HG02852 (cell line): ENCODE results near the gene PNKP.
A peak's percentile ranks its signal among the peaks of the same experiment; 100 is the strongest.

Source experiments
- ATAC-seq: cut with Tn5 transposase; IDR thresholded peaks from one replicate; pipeline ENCODE4 v1.9.1; 2021; ENCODE audit warnings: mild to moderate bottlenecking, moderate library complexity; ENCODE audit not compliant: unreplicated experiment

PNKP gene

GRCh38 chr19:49866933-49867782 lies at the start of gene PNKP:
PNKP (minus strand) TSS chr19:49867576; CDS start chr19:49867204, 372 bp downstream.
- peak; percentile 33 for ATAC-seq

- ATAC-seq = no peak
Observed at GRCh38 chr19:49915271-49915670, 47.9 kb upstream of the PNKP start.

- ATAC-seq = no peak
Observed at GRCh38 chr19:49913720-49914119, 46.3 kb upstream of the PNKP start.

GRCh38 chr19:49912965-49913685 lies 45.7 kb upstream of the PNKP start:
- no peak for ATAC-seq

- no peak for ATAC-seq
Observed at GRCh38 chr19:49911381-49912145, 44.2 kb upstream of the PNKP start.

GRCh38 chr19:49910179-49910578 lies 42.8 kb upstream of the PNKP start:
- ATAC-seq = no peak

GRCh38 chr19:49908480-49909420 lies 41.4 kb upstream of the PNKP start:
- ATAC-seq = no peak

GRCh38 chr19:49907745-49908446 lies 40.5 kb upstream of the PNKP start:
- no peak for ATAC-seq

- ATAC-seq = no peak
Observed at GRCh38 chr19:49906879-49907564, 39.6 kb upstream of the PNKP start.

GRCh38 chr19:49904136-49904535 lies 36.8 kb upstream of the PNKP start:
- no peak for ATAC-seq

- ATAC-seq = no peak
Observed at GRCh38 chr19:49896863-49897621, 29.7 kb upstream of the PNKP start, which contains the start of gene IL4I1. IL4I1 (minus strand) TSS chr19:49896887; CDS start chr19:49896160, 727 bp downstream.

- no peak for ATAC-seq
Observed at GRCh38 chr19:49895566-49896297, 28.4 kb upstream of the PNKP start.

- ATAC-seq = no peak
Observed at GRCh38 chr19:49894879-49895565, 27.6 kb upstream of the PNKP start.

- no peak for ATAC-seq
Observed at GRCh38 chr19:49894011-49894664, 26.8 kb upstream of the PNKP start.

- no peak for ATAC-seq
Observed at GRCh38 chr19:49892716-49893115, 25.3 kb upstream of the PNKP start.

GRCh38 chr19:49891393-49891792 lies 24.0 kb upstream of the PNKP start:
- ATAC-seq = no peak
